HepG2 (cell line): ENCODE results near the gene DNM3. TPM values are rescaled to one million over a fixed set of nuclear protein-coding genes. Genes with fewer than 3 reads are reported as not detected.

Experiments used
- ATAC-seq: fragments of 200-7000 bp; cut with Tn5 transposase; 3 replicates; pipeline ENCODE4 v1.9.1; 2020; ENCODE audit warnings: mild to moderate bottlenecking, moderate library complexity
- BruUV-seq: library from RNA; stranded (reverse); fragments of 400-500 nt; replicated peaks from 2 replicates; lab custom pipeline; 2021; lab: Mats Ljungman, UMichigan
- CTCF ChIA-PET: fragments of 300-600 bp; formaldehyde crosslinking; extraction: SDS; loops from one replicate; lab custom pipeline; 2021; ENCODE audit warnings: low total read pairs, inconsistent platforms, low intra/inter-chr PET ratio; lab: Yijun Ruan, JAX
- POLR2A ChIA-PET: fragments of 350-600 bp; sonication (Branson Sonifier 250); formaldehyde crosslinking; loops from one replicate; lab custom pipeline; 2020; ENCODE audit warnings: antibody characterized with exemption, inconsistent platforms; lab: Yijun Ruan, JAX
- DNase-seq: peaks from one replicate; pipeline ENCODE4 v3.0.0-alpha.2; 2015; ENCODE audit warnings: low spot score
- FAIRE-seq: peaks from 3 replicates; lab custom pipeline; 2011; peaks lifted over from hg19 to GRCh38; lab: Jason Lieb, UNC
- H2AFZ ChIP-seq: one replicate; pipeline ENCODE4 v1.6.1; 2011; ENCODE audit warnings: low read length, inconsistent platforms
- H3K27ac ChIP-seq: fragments of 300-600 bp; 3 replicates; pipeline ENCODE4 v1.8.0; 2011; ENCODE audit warnings: mixed run types, mild to moderate bottlenecking, mixed read lengths, low read length, inconsistent platforms; ENCODE audit not compliant: insufficient read depth; ENCODE audit errors: extremely low read length
- H3K27me3 ChIP-seq, 2 experiments: fragments of 200-600 bp in 1 of 2; 2 replicates in 1 of 2; 3 replicates in 1 of 2; pipeline versions ENCODE4 v1.6.0 to v1.8.0; 2011; ENCODE audit warnings: low read length in 2 of 2, mild to moderate bottlenecking in 2 of 2, moderate library complexity in 2 of 2, inconsistent platforms in 1 of 2; ENCODE audit not compliant: insufficient read depth in 2 of 2, control insufficient read depth in 1 of 2
- H3K36me3 ChIP-seq, 2 experiments: fragments of 200-600 bp in 1 of 2; replicated peaks in 1 of 2; 2 replicates in 1 of 2; 3 replicates in 1 of 2; pipeline versions ENCODE4 v1.5.1 to v1.8.0; 2011; ENCODE audit warnings: low read length in 2 of 2, inconsistent platforms in 1 of 2; ENCODE audit not compliant: insufficient read depth in 2 of 2, control insufficient read depth in 1 of 2
- H3K4me1 ChIP-seq: 2 replicates; pipeline ENCODE4 v1.5.1; 2012; ENCODE audit warnings: low read length, inconsistent platforms; ENCODE audit not compliant: insufficient read depth
- H3K4me2 ChIP-seq: 2 replicates; pipeline ENCODE4 v1.6.0; 2011; ENCODE audit warnings: low read depth, low read length, inconsistent platforms
- H3K4me3 ChIP-seq, 3 experiments: fragments of 200-600 bp in 1 of 3; sonication (generic), shearing (Covaris generic) in 1 of 3; replicated peaks in 1 of 3; 2 replicates each; pipeline ENCODE4 v1.5.1; 2011 to 2016; ENCODE audit warnings: low read length in 3 of 3, inconsistent platforms in 2 of 3, low read depth in 2 of 3, mild to moderate bottlenecking in 2 of 3, control low read depth in 1 of 3, mixed read lengths in 1 of 3; ENCODE audit not compliant: insufficient read depth in 1 of 3
- H3K79me2 ChIP-seq: one replicate; pipeline ENCODE4 v1.6.1; 2011; ENCODE audit warnings: low read length, inconsistent platforms; ENCODE audit not compliant: insufficient read depth
- H3K9ac ChIP-seq: 2 replicates; pipeline ENCODE4 v1.6.0; 2011; ENCODE audit warnings: mild to moderate bottlenecking, low read depth, low read length, inconsistent platforms; ENCODE audit not compliant: insufficient read depth
- H3K9me3 ChIP-seq: 2 replicates; pipeline ENCODE4 v1.5.1; 2012; ENCODE audit warnings: mild to moderate bottlenecking, low read length
- H4K20me1 ChIP-seq: 2 replicates; pipeline ENCODE4 v1.6.0; 2011; ENCODE audit warnings: inconsistent platforms, mild to moderate bottlenecking, low read length, moderate library complexity; ENCODE audit not compliant: insufficient read depth
- ATRX ChIP-seq: sonication (generic); formaldehyde crosslinking; IDR thresholded peaks from 2 replicates; pipeline ENCODE4 v1.4.0; 2020; ENCODE audit warnings: missing genetic modification reagents, borderline replicate concordance
- GATAD1 ChIP-seq: IDR thresholded peaks from 2 replicates; pipeline ENCODE4 v1.6.1; 2016; ENCODE audit warnings: missing genetic modification reagents, missing compliant biosample characterization
- MED8 ChIP-seq: sonication (generic); formaldehyde crosslinking; IDR thresholded peaks from 2 replicates; pipeline ENCODE4 v1.8.1; 2023; ENCODE audit warnings: mild to moderate bottlenecking, missing genetic modification reagents; ENCODE audit not compliant: insufficient replicate concordance
- ONECUT2 ChIP-seq: sonication (generic); formaldehyde crosslinking; IDR thresholded peaks from 2 replicates; pipeline ENCODE4 v1.4.0; 2020; ENCODE audit warnings: missing genetic modification reagents
- SMARCC2 ChIP-seq: fragments of 450-650 bp; IDR thresholded peaks from 2 replicates; pipeline ENCODE4 v1.6.1; 2017; ENCODE audit warnings: antibody characterized with exemption, mild to moderate bottlenecking
- ZMYM3 ChIP-seq: sonication (generic); formaldehyde crosslinking; IDR thresholded peaks from 2 replicates; pipeline ENCODE4 v1.5.1; 2020; ENCODE audit warnings: mild to moderate bottlenecking, missing genetic modification reagents
- WGBS: methylation state at CpG from one replicate; pipeline ENCODE4 v1.1.6; 2017; ENCODE audit warnings: low lambda C conversion rate; 5-methylcytosine and 5-hydroxymethylcytosine counted together
- in situ Hi-C: cut with HindIII; loops from 2 replicates; pipeline ENCODE4 v1.10.0; 2017; ENCODE audit warnings: low pct_unique_long_range_greater_than_20kb; ENCODE audit not compliant: extremely low pct_ligation_motif_present
- intact Hi-C: fragments of 100-400 bp; cut with micrococcal nuclease; formaldehyde crosslinking; loops from one replicate; pipeline ENCODE4 v1.10.0; 2022; ENCODE audit not compliant: unreplicated experiment
- polyA plus RNA-seq, 8 experiments: library from polyadenylated mRNA; depleted of rRNA in 3 of 8; stranded (reverse) in 7 of 8; unstranded in 1 of 8; fragments of >200 nt; fragmentation: Illumina TruSeq in 4 of 8; extraction: Trizol in 4 of 8; gene quantifications; 2 replicates each; pipeline versions ENCODE4 v1.2.1 to v1.2.3, GENCODE V29; 2011 to 2016; ENCODE audit warnings: low read depth in 4 of 8, missing spikeins in 1 of 8, mixed read lengths in 1 of 8; ENCODE audit not compliant: insufficient read depth in 1 of 8
- total RNA-seq, 5 experiments: library from RNA; depleted of rRNA; stranded (reverse); fragments of >200 nt; fragmentation: Illumina TruSeq; extraction: Trizol; gene quantifications; 2 replicates each; pipeline ENCODE4 v1.2.3, GENCODE V29; 2016; ENCODE audit warnings: low read depth in 1 of 5
- TF ChIP-seq, protein P1 (sequence below): sonication (generic); formaldehyde crosslinking; IDR thresholded peaks from 2 replicates; pipeline ENCODE4 v1.4.0; 2020; ENCODE audit warnings: missing genetic modification reagents
- TF ChIP-seq, protein P2 (sequence below): IDR thresholded peaks from 2 replicates; pipeline ENCODE4 v1.6.1; 2016
- TF ChIP-seq, protein P3 (sequence below): sonication (generic); formaldehyde crosslinking; IDR thresholded peaks from 2 replicates; pipeline ENCODE4 v1.5.0; 2020; ENCODE audit warnings: missing genetic modification reagents

DNM3 gene
- total and polyA plus RNA-seq, 2 of the 13 experiments (the other 11 are each of a cell fraction or from before 2014, with no cell fraction given), result 0.05 TPM; not detected in 1

DNA sequence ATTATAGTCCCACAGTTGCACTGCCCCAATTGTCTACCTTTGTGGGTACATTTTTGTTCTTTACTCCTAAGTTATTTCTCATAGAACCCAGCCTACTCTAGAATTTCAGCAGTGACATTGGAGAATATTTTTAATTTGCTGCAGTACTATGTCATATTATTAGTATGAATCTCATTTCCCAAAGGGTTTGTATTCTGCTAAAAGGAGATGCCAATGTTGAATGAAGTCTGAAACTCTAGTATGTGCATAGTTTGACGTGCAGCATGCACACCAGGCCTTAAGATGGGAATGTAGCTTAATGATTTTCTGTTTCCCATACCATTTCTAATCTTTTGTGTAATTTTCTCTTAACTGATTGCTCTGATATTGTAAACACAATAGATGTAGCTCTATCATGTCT is 568.7 kb downstream of the DNM3 start:
- no peaks in the 10 kb centered on the region for H3K79me2 ChIP-seq
- FAIRE-seq, result no peak
- H2AFZ ChIP-seq, result no peak overlapping the region
- no TSS peak for BruUV-seq
- no peak overlapping the region for H3K4me2 ChIP-seq
- no peak for TF ChIP-seq SMARCC2
- no peak for TF ChIP-seq ZMYM3 (CRISPR knock-in tag)
- no peak for TF ChIP-seq MED8 (CRISPR knock-in tag)
- TF ChIP-seq GATAD1 (CRISPR knock-in tag), result no peak
- no peak for TF ChIP-seq ATRX
- TF ChIP-seq, protein P1, sequence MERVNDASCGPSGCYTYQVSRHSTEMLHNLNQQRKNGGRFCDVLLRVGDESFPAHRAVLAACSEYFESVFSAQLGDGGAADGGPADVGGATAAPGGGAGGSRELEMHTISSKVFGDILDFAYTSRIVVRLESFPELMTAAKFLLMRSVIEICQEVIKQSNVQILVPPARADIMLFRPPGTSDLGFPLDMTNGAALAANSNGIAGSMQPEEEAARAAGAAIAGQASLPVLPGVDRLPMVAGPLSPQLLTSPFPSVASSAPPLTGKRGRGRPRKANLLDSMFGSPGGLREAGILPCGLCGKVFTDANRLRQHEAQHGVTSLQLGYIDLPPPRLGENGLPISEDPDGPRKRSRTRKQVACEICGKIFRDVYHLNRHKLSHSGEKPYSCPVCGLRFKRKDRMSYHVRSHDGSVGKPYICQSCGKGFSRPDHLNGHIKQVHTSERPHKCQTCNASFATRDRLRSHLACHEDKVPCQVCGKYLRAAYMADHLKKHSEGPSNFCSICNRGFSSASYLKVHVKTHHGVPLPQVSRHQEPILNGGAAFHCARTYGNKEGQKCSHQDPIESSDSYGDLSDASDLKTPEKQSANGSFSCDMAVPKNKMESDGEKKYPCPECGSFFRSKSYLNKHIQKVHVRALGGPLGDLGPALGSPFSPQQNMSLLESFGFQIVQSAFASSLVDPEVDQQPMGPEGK, result no peak
- no peak for TF ChIP-seq ONECUT2 (CRISPR knock-in tag)
- TF ChIP-seq, protein P2, sequence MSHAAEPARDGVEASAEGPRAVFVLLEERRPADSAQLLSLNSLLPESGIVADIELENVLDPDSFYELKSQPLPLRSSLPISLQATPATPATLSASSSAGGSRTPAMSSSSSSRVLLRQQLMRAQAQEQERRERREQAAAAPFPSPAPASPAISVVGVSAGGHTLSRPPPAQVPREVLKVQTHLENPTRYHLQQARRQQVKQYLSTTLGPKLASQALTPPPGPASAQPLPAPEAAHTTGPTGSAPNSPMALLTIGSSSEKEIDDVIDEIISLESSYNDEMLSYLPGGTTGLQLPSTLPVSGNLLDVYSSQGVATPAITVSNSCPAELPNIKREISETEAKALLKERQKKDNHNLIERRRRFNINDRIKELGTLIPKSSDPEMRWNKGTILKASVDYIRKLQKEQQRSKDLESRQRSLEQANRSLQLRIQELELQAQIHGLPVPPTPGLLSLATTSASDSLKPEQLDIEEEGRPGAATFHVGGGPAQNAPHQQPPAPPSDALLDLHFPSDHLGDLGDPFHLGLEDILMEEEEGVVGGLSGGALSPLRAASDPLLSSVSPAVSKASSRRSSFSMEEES (CRISPR knock-in tag), result no peak
- TF ChIP-seq, protein P3, sequence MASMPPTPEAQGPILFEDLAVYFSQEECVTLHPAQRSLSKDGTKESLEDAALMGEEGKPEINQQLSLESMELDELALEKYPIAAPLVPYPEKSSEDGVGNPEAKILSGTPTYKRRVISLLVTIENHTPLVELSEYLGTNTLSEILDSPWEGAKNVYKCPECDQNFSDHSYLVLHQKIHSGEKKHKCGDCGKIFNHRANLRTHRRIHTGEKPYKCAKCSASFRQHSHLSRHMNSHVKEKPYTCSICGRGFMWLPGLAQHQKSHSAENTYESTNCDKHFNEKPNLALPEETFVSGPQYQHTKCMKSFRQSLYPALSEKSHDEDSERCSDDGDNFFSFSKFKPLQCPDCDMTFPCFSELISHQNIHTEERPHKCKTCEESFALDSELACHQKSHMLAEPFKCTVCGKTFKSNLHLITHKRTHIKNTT (CRISPR knock-in tag), result no peak
- H3K36me3 ChIP-seq, result no peaks in the 10 kb centered on the region
- H4K20me1 ChIP-seq, result no peaks in the 10 kb centered on the region
- in situ Hi-C loops, result no loop called here
- H3K9me3 ChIP-seq, result no peaks in the 10 kb centered on the region
- intact Hi-C loops, result no loop called here
- H3K27ac ChIP-seq, result no peak overlapping the region
- no peaks in the 10 kb centered on the region for H3K4me1 ChIP-seq
- DNase-seq, result no peak
- H3K4me3 ChIP-seq, result no peak overlapping the region
- POLR2A ChIA-PET, result no interaction called here
- no peaks in the 10 kb centered on the region for H3K27me3 ChIP-seq
- no peak overlapping the region for H3K9ac ChIP-seq
- 18% methylated on average over 1 of the region's 1 CpG for WGBS
- ATAC-seq, result no peak
- CTCF ChIA-PET, result no interaction called here
